ENCODE data around the gene GLCCI1.

Gene GLCCI1

DNA sequence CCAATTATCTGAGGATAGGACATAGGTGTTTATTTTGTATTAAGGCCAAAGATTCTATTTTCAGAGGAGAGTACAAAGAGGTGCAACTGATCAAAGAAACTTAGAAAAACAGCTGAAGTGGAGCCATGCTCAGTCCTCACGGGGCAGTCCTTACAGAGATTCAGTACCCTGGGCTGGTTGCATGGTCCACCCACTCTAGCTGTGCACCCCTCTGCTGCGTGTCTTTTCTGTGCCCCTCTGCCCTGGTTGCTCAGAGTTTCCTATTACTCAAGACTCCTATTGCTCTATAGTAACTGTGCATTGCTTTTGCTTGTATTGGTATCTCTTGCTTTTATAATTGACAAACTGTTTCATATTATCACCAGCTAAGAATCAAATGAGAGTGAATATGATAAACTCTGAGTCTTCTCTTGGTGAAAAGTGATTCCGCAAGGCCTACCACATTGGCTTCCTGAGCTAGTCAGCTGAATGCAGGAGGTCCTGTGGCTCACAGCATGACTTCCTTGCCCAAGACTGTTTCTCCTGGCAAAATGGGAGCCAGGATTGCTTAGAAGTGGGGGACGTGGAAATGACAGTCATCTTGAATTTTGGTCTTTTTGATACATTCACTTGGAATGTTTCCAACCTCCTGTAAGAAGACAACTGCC lies 137.0 kb downstream of the GLCCI1 start:
- no peak for DNase-seq

DNA sequence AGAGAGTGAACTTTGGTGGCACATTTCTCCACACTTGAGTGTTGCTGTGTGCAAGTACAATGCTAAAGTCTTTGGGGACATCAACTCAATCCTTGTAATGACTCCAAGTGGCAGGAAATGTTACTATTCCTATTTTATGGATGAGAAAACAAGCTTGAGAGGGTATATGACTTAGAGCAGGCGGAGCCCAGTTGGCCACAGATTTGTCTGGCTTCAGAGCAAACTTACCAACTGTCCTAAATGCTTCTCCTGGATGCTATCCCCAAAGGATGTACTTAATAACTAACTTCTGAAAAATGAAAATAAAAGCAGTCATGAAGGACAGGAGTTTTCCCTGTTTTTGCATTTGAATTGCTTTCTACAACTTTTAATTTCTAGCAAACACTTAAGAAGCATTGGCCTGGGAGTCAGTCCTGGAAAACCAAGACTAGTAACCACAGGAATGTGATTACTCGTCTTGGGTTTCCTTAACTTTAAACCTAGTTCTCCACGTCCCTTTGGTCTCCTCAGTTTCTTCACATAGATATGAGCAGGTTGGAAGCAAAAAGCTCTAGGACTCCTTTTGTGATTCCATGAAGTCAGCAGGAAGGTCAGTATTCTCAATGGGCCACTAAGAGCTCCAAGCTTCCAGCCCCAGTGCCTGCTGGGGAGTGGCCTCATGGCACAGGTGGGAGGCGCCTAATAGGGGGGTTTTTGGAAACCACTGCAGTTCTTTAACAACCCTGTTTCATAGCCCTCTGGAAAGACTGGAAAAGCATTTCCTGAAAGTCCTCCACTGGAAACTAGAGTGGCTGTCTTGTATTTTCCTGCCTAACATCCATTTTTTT lies 140.8 kb downstream of the GLCCI1 start:
- no peak for DNase-seq

DNA sequence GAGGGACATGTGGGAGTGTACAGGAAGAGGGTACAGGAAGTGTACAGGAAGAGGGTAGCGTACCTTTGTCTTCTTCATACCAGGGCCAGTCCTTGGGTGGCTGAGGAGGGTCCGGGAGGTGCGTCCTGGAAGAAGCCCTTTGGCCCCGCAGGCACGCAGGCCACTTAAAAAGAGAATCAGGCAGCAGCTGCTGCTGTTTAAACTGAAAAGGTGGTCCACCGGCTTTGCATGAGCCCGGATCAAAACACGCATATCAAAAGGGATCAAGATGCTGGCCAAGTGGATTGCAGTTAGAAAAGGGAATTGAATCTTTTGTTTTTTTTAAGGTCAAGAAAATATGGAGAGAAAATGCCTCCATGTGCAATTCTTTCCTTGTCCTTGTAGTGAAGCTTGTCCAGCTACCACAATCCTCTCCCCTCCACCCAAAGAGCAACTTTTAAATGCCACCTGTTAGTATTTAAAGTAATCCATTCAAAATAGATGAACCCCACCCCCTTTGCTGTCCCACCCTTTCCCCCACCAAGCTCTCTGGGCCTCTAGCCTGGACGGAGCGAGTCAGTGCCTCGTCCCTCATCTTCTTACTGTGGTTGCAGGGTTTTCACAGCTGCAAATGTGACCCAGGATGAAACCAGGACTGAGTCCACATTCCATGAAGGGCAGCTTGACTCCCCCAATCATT lies 142.8 kb downstream of the GLCCI1 start:
- DNase-seq: no peak

DNA sequence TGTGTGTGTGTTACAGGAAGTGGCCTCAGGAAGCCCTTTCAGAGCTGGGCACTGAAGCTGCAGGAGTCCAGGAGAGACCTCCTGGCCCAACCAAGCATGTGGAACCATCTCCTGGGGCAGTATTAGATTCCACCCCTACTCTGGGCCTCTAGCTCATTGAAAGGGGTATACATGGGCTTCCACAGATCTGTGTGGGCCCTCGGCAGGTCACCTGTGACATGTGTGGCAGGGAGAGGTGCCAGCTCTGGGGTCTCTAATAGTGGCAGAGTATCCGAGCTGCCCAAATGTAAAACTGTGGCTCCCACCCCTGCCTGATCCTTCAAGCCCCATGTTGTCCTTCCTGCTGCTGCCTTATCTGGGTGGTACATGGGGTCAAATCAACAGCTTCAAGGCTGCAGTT lies 144.1 kb downstream of the GLCCI1 start:
- DNase-seq: no peak

DNA sequence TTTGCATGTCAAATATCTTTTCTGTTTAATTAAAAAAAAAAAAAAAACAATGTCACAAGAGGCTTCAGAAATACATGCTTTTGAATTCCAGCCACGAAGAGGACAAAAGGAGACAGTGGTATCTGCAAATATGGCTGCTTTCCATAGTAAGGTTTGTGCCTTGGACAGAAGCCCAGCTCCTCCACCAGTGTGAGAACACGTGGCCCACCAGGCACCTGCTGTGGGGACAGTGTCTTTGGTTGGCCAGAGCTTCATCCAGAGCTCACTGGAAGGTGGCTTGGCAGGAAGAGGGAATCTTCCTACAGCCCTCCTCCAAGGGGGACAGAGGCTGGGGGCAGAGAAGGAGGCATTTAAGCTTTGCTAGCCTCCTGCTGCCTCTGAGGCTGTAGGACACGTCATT lies 144.6 kb downstream of the GLCCI1 start:
- no peak for DNase-seq

DNA sequence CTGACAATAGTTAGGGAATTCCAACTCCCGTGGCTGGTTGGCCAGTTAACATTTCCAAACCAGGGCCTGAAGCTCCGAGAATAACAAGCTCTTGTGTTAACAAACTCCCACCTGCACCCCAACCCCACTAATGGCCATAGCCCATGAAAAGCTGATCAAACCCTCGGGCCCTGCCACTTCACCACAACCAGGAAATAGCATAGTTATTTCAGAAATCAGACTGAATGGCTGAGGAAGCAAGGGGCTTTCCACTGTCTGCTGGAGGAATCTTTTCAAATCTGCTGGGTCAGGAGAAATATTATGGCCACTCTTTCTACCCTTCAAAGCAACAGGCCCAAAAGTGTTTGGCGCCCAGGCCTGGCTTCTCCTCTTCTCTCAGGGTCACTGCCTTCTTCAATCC lies 145.6 kb downstream of the GLCCI1 start:
- DNase-seq: no peak

DNA sequence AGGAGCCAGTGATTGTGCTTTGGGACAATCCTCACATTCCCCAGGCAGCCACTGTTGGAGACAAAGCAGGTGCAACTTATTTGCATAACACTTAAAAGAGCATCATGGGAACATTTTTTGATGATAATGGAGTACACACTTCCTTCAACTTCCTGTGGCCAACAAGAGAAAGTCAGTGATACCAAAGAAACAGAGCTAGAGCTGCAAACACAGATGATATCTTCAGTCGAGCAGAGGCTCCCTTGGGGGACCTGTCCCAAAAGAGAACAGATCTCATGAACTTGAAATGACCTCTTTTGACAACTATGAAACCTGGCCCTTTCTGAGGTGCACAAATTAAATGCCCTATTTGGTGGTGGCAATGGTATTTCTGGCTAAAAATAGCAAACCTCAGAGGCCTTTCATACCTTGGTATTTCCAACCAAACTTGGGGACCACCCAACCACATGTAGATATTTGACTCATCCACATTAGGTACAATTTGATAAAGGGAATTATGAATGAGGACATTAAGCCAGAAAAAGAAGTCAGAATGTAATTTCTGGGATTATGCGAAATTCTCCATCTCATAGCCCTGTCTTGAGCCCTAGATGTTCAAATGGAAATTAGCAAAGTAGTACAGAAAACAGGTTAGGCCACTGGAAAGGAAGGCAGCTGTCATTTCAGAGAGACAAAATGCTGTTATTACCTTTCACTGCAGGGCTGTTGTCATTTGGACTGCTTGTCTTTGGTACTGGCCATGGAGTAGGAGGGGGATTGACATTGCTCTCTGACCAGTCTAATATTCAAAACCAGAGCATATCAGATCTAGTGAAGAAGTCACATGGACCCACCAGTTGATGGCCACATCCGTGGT lies 147.2 kb downstream of the GLCCI1 start:
- no peak for DNase-seq

DNA sequence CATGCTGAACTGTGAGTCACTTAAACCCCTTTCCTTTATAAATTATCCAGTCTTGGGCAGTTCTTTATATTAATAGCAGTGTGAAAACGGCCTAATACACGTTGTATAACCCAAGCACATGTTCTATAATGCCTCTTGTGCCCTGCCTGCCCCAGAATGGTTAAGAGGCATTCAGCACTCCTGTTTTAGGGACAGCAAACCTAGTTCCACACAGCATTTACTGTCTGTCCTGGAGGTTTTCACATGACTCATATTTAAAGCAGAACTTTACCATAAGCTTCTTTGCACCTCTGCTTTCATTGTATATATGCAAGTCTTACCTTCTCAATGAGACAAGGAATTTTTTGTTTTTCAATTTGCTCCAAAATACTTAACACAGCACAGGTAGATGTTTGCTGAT lies 148.6 kb downstream of the GLCCI1 start:
- DNase-seq: no peak

DNA sequence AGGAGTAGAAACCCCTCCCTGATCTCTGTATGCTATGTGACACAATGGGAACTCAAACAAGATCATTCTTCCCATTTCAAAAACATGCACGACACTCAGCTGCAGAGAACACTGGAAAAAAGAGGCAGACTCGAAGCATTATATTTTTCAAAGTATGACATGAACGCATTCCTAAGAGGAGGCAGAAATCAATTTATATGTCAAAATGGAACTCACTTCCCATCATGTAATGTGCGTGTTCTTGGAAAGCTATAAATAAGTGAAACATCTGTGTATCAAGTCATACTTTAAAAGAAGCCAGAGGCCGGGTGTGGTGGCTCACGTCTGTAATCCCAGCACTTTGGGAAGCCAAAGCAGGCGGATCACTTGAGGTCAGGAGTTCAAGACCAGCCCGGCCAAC lies 150.7 kb downstream of the GLCCI1 start:
- DNase-seq: no peak

DNA sequence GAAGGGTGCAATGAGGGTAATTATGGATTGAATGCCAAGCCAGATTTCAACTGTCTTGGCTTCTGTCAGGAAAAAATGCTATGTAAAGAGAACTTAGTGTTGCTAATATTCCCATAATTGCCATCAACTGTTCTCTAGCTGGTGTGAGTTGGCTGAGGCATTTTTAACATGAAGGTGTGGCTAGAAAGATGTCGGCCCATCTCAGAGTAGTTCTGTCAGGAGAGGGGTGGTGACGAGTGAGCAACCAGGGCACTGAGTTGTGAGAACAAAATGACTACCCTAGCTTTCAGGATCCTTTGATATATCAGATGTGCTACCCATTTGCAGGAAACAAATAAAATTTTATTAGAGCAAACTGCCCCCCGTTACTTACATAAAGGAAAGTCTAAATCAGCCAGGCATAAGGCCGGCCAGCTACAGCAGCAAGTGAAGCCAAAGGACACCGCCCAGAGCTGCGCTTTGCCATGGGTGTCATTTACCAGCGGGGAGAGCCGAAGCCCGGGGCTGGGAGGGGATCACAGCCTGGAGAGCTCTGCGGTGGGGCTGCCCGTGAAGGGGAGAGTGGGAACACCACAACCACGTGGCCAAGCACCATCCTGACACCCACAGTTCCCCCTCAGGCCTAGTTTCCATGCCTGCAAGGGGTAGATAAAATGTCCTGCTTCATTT lies 151.9 kb downstream of the GLCCI1 start:
- DNase-seq: no peak

DNA sequence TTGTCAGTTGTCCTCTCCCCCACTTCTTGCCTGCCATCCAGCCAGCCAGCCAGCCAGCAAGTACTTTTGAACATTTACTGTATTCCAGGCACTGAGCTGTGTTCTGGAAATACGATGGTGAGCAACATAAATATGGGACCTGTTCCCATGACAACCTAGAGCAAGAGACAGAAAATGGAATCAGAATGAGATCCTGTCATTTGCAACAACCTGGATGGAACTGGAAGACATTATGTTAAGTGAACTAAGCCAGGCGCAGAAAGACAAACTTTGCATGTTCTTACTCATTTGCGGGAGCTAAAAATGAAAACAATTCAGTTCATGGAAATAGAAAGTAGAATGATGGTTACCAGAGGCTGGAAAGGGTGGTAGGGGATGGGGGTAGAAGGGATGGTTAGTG lies 152.6 kb downstream of the GLCCI1 start:
- no peak for DNase-seq

DNA sequence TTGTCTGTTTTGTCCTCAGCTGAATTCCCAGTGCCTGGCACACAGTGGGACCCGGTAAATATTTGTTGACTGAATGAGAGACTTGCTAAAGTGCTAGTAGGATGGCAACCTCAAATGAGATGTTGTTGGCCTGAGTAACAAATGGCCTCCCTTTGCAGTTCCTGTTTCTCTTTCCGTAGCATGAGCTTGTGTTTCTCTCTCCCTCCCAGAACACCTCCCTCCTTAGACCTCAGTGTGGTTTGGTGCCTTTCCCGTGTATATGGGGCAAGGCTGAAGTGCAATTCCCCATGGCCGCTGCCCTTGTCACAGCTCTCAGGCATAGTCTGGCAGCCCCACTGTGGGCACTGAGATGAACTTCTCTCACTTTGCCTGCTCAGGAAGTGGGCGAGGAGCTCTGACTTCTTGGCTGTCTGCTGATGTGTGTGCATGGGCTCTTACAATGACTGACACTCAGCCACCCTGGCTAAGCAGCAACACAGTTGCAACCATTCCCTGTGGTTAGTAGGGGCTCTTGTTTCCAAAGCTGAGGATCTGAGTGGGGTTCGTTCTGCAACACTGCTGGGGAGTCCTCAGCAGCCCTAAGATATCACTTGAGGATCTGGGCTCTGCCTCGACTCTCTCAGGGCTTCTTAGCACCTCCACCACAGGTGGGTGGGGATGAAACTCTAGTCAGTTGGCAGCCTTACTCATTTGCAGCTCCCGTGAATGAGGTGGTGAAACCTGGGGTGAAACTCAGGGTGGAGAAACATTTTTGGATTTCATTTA lies 157.3 kb downstream of the GLCCI1 start:
- DNase-seq: no peak

DNA sequence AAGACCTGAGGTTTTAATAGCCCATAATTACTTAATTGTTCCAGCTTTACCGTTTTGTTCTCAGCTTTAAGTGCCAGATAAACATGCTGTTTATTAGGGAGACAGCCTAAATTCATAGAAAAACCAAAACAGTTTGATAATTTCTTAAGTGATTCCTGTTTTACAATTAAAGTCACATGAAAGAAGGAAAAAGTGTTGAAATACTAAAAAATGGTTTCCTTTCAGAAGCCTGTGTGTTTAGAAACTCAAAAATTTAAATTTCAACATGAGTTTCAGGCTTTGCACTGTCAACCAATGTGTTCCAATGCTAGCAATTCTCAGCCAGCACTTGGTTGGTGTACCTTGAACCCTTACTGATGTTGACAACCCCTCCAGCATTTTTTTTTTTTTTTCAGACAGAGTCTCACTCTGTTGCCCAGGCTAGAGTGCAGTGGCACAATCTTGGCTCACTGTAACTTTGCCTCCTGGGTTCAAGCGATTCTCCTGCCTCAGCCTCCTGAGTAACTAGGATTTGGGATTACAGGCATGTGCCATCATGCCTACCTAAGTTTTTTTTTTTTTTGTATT lies 158.1 kb downstream of the GLCCI1 start:
- DNase-seq: no peak

DNA sequence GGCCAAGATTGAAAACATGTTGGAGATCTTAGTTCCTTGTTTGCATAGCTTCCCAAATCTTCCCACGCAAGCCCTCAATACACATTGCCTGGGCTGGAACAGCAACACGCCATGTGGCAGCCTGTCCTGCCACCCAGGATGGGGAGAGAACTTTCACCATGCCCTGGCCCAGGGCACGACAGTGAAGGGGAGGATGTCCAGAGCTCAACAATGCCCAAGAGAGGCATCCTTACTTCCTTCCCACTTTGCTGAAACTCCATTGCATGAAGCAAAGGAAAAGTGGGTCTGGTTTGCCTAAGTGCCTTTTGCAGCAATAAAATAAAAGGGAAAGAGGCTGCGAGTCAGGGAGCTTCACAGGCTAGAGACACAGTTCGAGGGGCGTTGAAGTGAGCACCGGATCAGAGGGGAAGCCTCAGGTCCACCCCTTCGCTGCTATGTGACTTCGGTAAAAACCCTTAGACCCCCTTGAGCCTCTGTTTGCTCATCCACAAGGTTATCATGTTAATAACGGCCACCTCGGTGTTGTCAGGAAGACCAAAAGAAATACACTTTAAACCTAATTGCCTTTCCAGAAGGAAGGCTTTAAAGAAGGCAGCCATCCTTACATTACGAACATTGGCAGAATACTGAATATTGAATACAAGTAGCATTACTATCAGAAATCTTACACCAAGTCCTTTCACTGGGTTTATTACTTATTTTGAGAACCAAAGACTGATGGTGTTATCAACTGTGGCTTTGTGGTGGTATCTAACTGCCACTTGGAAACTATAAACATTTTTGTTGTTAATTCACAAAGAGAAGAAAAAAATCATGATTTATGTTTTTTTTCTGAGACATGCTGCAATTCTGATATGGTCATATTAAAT lies 160.1 kb downstream of the GLCCI1 start:
- DNase-seq: no peak

DNA sequence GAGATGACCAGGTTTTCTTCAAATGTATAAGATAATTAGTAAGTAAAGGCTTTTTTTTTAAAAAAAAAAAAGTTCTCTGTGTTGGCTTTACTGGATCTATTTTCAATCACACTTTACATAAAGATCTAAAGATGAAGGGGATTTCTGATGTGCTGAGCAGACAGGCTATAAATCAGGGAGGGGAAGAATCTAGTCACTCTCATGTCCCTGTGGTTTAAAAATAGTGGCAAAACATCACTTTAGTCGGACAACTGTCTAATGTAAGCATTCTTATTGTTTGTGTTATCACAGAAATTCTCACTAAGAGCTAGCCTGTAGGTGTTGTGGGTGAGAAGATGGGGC lies 160.7 kb downstream of the GLCCI1 start:
- no peak for DNase-seq

DNA sequence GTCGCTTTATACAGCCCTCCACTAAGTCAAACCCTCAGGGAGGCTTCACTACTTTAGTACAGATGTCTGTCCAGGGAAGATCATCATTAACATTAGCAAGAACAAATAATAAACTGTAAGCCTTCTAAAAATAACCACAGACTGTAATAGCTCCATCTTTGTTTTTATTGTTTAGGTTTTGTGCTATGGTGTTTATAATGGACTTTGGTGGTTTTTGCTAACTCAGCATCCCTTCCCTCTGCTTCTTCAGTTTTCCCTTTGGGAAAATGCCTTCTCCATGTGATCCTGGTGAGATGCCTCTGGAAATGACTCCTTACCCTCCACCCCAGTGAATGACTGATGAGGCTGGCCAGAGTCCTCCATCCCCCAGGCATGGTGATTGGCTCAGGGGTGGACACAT lies 162.1 kb downstream of the GLCCI1 start:
- no peak for DNase-seq

DNA sequence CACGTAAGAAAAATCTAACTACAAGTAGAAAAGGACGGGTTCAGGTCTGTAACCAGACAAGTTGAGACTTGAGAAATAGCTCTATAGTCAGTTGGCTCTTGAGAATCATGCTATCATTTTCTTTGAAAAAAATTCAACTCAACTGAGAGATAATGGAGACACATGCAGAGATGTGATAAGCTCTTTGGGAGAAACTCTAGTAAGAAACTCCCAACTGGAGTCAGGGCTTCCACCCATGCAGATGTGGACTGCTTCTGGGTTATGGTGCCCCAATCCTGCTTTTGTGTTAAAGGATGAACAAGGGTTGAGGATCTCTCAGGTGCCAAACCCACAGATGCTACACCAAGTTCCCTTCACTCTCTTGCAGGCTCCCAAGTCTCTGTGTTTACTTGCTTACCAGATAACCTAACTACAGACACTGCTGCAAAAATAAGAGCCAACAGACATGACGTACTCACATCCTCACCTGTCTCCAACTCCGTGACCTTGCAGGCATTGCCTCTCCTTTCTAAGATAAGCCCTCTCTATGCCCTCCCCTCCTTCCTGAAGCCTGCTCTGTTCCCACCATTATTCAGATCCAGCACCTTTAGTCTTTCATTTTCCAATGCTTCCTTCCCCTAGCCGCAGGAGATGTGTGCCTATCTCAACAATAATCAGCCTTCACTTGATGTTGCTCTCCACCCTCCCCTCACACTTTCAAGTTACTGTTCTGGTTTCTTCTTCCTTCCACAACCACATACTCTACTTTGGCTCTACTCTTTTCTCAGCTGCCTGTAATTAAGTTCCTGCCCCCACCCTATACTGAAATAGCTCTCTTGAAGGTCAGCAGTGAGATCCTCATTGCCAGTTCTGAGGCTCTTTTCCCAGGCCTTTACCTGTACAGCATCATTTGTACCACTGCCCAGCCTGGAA lies 163.4 kb downstream of the GLCCI1 start:
- DNase-seq: no peak

DNA sequence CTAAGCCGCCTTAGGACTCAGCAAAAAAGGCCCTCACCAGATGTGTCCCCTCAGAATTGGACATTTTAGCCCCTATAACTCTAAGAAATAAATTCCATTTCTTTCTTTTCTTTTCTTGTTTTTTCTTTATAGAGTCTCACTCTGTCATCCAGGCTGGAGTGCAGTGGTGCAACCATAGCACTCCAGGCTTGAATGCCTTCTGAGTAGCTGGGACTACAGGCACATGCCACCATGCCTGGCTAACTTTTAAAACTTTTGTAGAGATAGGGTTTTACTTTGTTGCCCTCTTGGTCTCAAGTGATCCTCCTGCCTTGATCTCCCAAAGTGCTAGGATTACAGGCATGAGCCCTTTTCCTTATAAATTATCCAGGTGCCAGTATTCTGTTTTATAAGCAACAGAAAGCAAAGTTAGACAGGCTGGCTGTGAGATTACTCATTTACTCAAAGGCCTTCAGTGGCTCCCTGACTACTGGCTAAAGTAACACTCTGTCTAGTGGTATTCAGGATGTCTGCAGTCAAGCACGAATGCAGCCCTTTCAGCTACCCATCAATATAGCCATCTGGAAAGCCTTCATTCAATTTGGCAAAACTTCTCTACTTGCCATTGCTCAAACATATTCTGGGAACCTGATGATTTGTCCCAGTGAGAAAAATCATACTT lies 164.7 kb downstream of the GLCCI1 start:
- no peak for DNase-seq

Measured in NCI-H2227 treated with DMSO at 0.1 percent for 48 hours (cell line).